Astrocyte (in vitro differentiated cells and primary cell): ENCODE results near the gene DBNDD2.

ENCODE experiments used
- CTCF ChIP-seq: IDR thresholded peaks from 2 replicates; pipeline ENCODE4 v1.5.1; 2011; ENCODE audit warnings: low read depth, mild to moderate bottlenecking, inconsistent platforms, low read length, moderate library complexity; ENCODE audit not compliant: insufficient read depth
- EZH2 ChIP-seq: IDR thresholded peaks from 2 replicates; pipeline ENCODE4 v1.6.1; 2012; ENCODE audit warnings: mild to moderate bottlenecking, low read length, inconsistent platforms; ENCODE audit not compliant: insufficient read depth

- TF ChIP-seq CTCF (no peak), EZH2 (no peak)
Observed at GRCh38 chr20:45394221-45395113, 13.6 kb upstream of the DBNDD2 start.
